H1 (cell line): ENCODE data around the gene SGMS1. TPM values are rescaled to one million over a fixed set of nuclear protein-coding genes. Genes with fewer than 3 reads are reported as not detected.

ENCODE experiments used
- CHD2 ChIP-seq: IDR thresholded peaks from 2 replicates; pipeline ENCODE4 v1.6.1; 2012; ENCODE audit warnings: low read length, improper control_type of control experiment
- CHD7 ChIP-seq: fragments of 300-600 bp; sonication (generic); IDR thresholded peaks from 2 replicates; pipeline ENCODE4 v1.7.1; 2012; ENCODE audit warnings: low read length, moderate library complexity, mild to moderate bottlenecking, inconsistent platforms; ENCODE audit not compliant: insufficient replicate concordance
- RBBP5 ChIP-seq: IDR thresholded peaks from 2 replicates; pipeline ENCODE4 v1.7.1; 2012; ENCODE audit warnings: low read depth, mild to moderate bottlenecking, inconsistent platforms, low read length, moderate library complexity, borderline replicate concordance
- SAP30 ChIP-seq: fragments of 300-600 bp; sonication (generic); IDR thresholded peaks from 2 replicates; pipeline ENCODE4 v1.7.1; 2012; ENCODE audit warnings: low read length, moderate library complexity, mild to moderate bottlenecking, inconsistent platforms; ENCODE audit not compliant: insufficient read depth, insufficient replicate concordance
- SIRT6 ChIP-seq: IDR thresholded peaks from one replicate; pipeline ENCODE4 v1.7.1; 2012; ENCODE audit warnings: low read length, inconsistent platforms
- TAF7 ChIP-seq: optimal IDR thresholded peaks from 2 replicates; pipeline ENCODE3; 2011; ENCODE audit warnings: low read depth, mild to moderate bottlenecking, inconsistent platforms, low read length, moderate library complexity, borderline replicate concordance
- ZNF274 ChIP-seq: IDR thresholded peaks from 2 replicates; pipeline ENCODE4 v1.7.0; 2012; ENCODE audit warnings: low read length, borderline replicate concordance; ENCODE audit errors: extremely low read depth
- polyA plus RNA-seq, 7 experiments: library from polyadenylated mRNA; depleted of rRNA in 3 of 7; stranded (reverse) in 5 of 7; unstranded in 2 of 7; fragments of >200 nt in 5 of 7; fragments of 200-250 nt in 2 of 7; gene quantifications; 1 replicate in 5 of 7; 2 replicates in 1 of 7; 4 replicates in 1 of 7; pipeline versions ENCODE4 v1.2.1 to v1.2.3, GENCODE V29; 2011 to 2013; ENCODE audit warnings: missing spikeins in 2 of 7, mixed read lengths in 2 of 7
- total RNA-seq: library from RNA; stranded (reverse); fragmentation: NEBNext Ultra II Directional; extraction: Animal tissue kit (Norgen Biotek cat#: 25700); gene quantifications from 2 replicates; pipeline ENCODE4 v1.2.1, GENCODE V29; 2021

SGMS1 gene
- total and polyA plus RNA-seq, 2 of the 8 experiments (the other 6 are each of a cell fraction or from before 2014, with no cell fraction given): 6.0 to 15.6 TPM

DNA sequence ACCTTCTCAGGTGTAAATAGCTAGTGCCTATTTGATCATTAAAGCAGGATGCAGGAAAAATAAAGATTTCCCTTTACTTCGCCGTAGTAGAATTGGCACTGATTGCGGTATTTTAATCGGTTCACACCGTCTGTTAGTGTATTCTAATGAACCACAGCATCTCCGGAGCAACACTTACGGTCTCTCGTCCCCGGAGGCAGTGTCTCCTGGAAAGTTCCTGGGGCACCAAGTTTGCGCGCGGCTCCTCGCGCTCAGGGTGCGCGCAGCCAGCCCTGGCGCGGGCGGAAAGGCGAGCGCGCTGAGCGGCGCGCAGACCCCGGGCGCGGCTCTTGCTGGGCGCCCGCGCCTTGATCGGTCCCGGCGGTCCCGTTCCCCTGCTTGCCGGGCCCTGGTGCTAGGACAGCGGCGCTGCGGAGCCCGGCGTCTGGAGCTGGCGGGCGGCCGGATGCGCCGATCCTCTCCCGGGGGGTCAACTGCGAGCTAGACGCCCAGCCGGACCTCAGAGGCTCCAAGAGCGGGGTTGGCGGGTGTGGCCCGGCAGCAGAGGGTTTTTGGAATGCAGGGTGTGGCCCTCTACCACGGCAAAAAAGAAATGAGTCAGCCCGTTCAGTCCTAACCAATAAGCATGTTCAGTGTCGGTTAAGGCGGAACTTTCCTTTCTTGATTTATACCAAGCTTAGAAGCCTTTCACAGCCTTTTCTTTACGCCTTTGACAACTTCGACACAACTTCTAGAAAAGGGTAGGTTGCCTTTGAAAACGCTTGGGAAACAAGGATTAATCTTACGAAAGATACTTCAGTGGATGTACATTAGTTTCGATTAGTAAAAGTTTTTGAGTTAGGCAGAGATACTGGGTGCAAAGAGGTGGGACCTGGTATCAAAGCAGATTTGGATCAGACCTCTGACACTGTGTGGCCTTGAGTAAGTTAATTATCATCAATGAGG is 205.6 kb downstream of the SGMS1 start (continued):
- TF ChIP-seq CHD7: no peak
- TF ChIP-seq CHD2: no peak
- TF ChIP-seq ZNF274: no peak
- TF ChIP-seq RBBP5: peak; percentile 95
- peak; percentile 66 for TF ChIP-seq TAF7
- TF ChIP-seq SAP30: no peak
- no peak for TF ChIP-seq SIRT6
